ENCODE data around the gene TECPR2. TPM values are rescaled to one million over a fixed set of nuclear protein-coding genes. Genes with fewer than 3 reads are reported as not detected.
"Not testable (repeated sequence)": the region's sequence is repeated elsewhere in the genome, so short reads cannot be mapped to it uniquely, and the experiment has no call there.

Gene TECPR2
- total and polyA plus RNA-seq, 10 of the 15 experiments (the other 5 are each of a cell fraction or from before 2014, with no cell fraction given): 0.15 to 10.0 (median 3.0) TPM

GRCh38 chr14:102351023-102351422 is 11.7 kb upstream of the TECPR2 start (continued):
- no peak for TF ChIP-seq HDAC6 (IDR thresholded peaks at IDR 0.05; ENCODE audit: unreplicated experiment)

DNA sequence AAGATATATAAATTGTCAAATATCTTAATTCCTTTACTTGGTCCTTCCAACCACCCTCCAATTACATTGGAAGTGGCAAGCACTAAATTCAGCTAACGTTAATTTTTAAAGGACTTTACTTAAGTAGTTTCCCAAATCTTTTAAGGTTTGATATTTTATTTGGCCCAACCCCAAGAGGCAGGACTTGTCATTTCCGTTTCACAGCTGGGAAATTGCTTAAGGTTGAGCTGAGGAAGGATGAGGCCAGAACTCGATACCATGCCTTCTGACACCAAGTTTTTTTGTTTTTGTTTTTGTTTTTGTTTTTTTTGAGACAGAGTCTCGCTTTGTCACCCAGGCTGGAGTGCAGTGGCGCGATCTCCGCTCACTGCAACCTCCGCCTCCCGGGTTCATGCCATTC is 11.1 kb upstream of the TECPR2 start:
- FAIRE-seq; intact Hi-C loops (cut with micrococcal nuclease; ENCODE audit: unreplicated experiment): not testable (repeated sequence)

GRCh38 chr14:102352213-102352612 is 10.5 kb upstream of the TECPR2 start:
- POLR2A ChIA-PET: no interaction called here
- RAD21 ChIA-PET (ENCODE audit: unreplicated experiment): no interaction called here
- SMC1A ChIA-PET (ENCODE audit: uncharacterized antibody, unreplicated experiment): no interaction called here
- no peak overlapping the region for H2AFZ ChIP-seq (ENCODE audit: control insufficient read depth, low read depth, low read length)
- TF ChIP-seq PML (IDR thresholded peaks at IDR 0.05; ENCODE audit: low read length) (no peak), PAX8 (IDR thresholded peaks at IDR 0.05) (no peak), SUPT20H (IDR thresholded peaks at IDR 0.05; ENCODE audit: borderline replicate concordance, control insufficient read depth, low read depth, low read length) (no peak), SRF (IDR thresholded peaks at IDR 0.05; ENCODE audit: low read depth in 2 of 2, low read length in 2 of 2) (no peak), RCOR1 (conservative IDR thresholded peaks at IDR 0.05; ENCODE audit: low read depth, low read length) (no peak), SMAD5 (IDR thresholded peaks at IDR 0.05; ENCODE audit: low read depth) (no peak), MXI1 (IDR thresholded peaks at IDR 0.05; ENCODE audit: low read depth, low read length) (no peak), SIX5 (IDR thresholded peaks at IDR 0.05; ENCODE audit: low read depth, low read length, severe bottlenecking) (no peak), RAD21 (IDR thresholded peaks at IDR 0.05; ENCODE audit: insufficient read depth, low read depth, low read length) (no peak), NRF1 (conservative IDR thresholded peaks at IDR 0.05; ENCODE audit: low read depth, low read length) (no peak), BCL11A (IDR thresholded peaks at IDR 0.05; ENCODE audit: low read depth, low read length) (no peak), ASH2L (IDR thresholded peaks at IDR 0.05; ENCODE audit: borderline replicate concordance, low read depth) (no peak), PAX5 (IDR thresholded peaks at IDR 0.05; ENCODE audit: borderline replicate concordance, low read depth, low read length) (no peak), POLR2AphosphoS2 (IDR thresholded peaks at IDR 0.05; ENCODE audit: low read depth, low read length) (no peak)
- TF ChIP-seq, protein P1, sequence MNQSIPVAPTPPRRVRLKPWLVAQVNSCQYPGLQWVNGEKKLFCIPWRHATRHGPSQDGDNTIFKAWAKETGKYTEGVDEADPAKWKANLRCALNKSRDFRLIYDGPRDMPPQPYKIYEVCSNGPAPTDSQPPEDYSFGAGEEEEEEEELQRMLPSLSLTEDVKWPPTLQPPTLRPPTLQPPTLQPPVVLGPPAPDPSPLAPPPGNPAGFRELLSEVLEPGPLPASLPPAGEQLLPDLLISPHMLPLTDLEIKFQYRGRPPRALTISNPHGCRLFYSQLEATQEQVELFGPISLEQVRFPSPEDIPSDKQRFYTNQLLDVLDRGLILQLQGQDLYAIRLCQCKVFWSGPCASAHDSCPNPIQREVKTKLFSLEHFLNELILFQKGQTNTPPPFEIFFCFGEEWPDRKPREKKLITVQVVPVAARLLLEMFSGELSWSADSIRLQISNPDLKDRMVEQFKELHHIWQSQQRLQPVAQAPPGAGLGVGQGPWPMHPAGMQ (IDR thresholded peaks at IDR 0.05; ENCODE audit: borderline replicate concordance): no peak
- no peak overlapping the region for H3K4me3 ChIP-seq
- H3K79me2 ChIP-seq (ENCODE audit: control insufficient read depth, insufficient read depth, low read length): no peaks in the 10 kb centered on the region
- H3K4me2 ChIP-seq (ENCODE audit: control insufficient read depth, insufficient read depth): no peak overlapping the region
- no peak for FAIRE-seq
- H3K36me3 ChIP-seq (ENCODE audit: control insufficient read depth in 2 of 2, insufficient read depth in 2 of 2, low read length in 1 of 2): peaks cover 8 to 12% of the 10 kb centered on the region in 2 experiments
- no peaks in the 10 kb centered on the region; the same call in 1 of the 2 replicates for H3K4me1 ChIP-seq (ENCODE audit: control insufficient read depth, insufficient read depth, low read length)
- ATAC-seq: no peak
- no peak overlapping the region for H3K27ac ChIP-seq (ENCODE audit: control insufficient read depth, insufficient read depth)
- no peaks in the 10 kb centered on the region for H3K9me3 ChIP-seq (replicated peaks; ENCODE audit: control insufficient read depth, insufficient read depth, low read length)
- CTCF ChIA-PET: no interaction called here
- WGBS (ENCODE audit: insufficient coverage, insufficient replicate concordance, low lambda C conversion rate, missing lambda C conversion rate): 99% methylated on average over 4 of the region's 4 CpGs
- no peaks in the 10 kb centered on the region for H4K20me1 ChIP-seq (ENCODE audit: control insufficient read depth, insufficient read depth)
- in situ Hi-C loops (cut with MboI): no loop called here
- H3K27me3 ChIP-seq (replicated peaks in 1 of 2; ENCODE audit: control insufficient read depth in 2 of 2, insufficient read depth in 2 of 2, low read length in 1 of 2): no peaks in the 10 kb centered on the region
- intact Hi-C loops (cut with micrococcal nuclease; ENCODE audit: unreplicated experiment): no loop called here
- H3K9ac ChIP-seq (ENCODE audit: control insufficient read depth, insufficient read depth, low read length): no peak overlapping the region
- no peak for DNase-seq (ENCODE audit: low read depth, low spot score)
- no TSS peak for BruUV-seq (replicated peaks)

More for the DNA sequence above, 11.1 kb upstream of the TECPR2 start:
- H3K4me2 ChIP-seq (ENCODE audit: control insufficient read depth, insufficient read depth); in situ Hi-C loops (cut with MboI); SMC1A ChIA-PET (ENCODE audit: uncharacterized antibody, unreplicated experiment); H2AFZ ChIP-seq (ENCODE audit: control insufficient read depth, low read depth, low read length); H3K27ac ChIP-seq (ENCODE audit: control insufficient read depth, insufficient read depth); H3K4me1 ChIP-seq (ENCODE audit: control insufficient read depth, insufficient read depth, low read length); CTCF ChIA-PET; ATAC-seq; RAD21 ChIA-PET (ENCODE audit: unreplicated experiment); H3K79me2 ChIP-seq (ENCODE audit: control insufficient read depth, insufficient read depth, low read length); DNase-seq (ENCODE audit: low read depth, low spot score); H3K9ac ChIP-seq (ENCODE audit: control insufficient read depth, insufficient read depth, low read length); H3K9me3 ChIP-seq (replicated peaks; ENCODE audit: control insufficient read depth, insufficient read depth, low read length); BruUV-seq (replicated peaks); H3K4me3 ChIP-seq; H3K27me3 ChIP-seq (replicated peaks in 1 of 2; ENCODE audit: control insufficient read depth in 2 of 2, insufficient read depth in 2 of 2, low read length in 1 of 2); H4K20me1 ChIP-seq (ENCODE audit: control insufficient read depth, insufficient read depth): not testable (repeated sequence)
- peaks cover 8 to 12% of the 10 kb centered on the region in 2 experiments for H3K36me3 ChIP-seq (ENCODE audit: control insufficient read depth in 2 of 2, insufficient read depth in 2 of 2, low read length in 1 of 2)
- WGBS (ENCODE audit: insufficient coverage, insufficient replicate concordance, low lambda C conversion rate, missing lambda C conversion rate): 97% methylated on average over 9 of the region's 9 CpGs
- POLR2A ChIA-PET: interaction anchor here (0.6 kb wide), 1 partner anchor 123 kb away, joined by 3 read pairs; no protein-coding TSS in a partner anchor

Data from GM12878 (cell line).